Frontal cortex (tissue), 4 donors: Measurements from ENCODE around the gene TKFC. TPM values are rescaled to one million over a fixed set of nuclear protein-coding genes. Genes with fewer than 3 reads are reported as not detected.

Experiments used
- DNase-seq, 2 donors: peaks; one replicate each; pipeline ENCODE4 v3.0.0; 2012; ENCODE audit warnings: low spot score in 2 of 2
- FAIRE-seq: peaks from 2 replicates; lab custom pipeline; 2012; peaks lifted over from hg19 to GRCh38; lab: Jason Lieb, UNC
- total RNA-seq: library from RNA; depleted of rRNA; stranded (reverse); fragments of >200 nt; gene quantifications from one replicate; pipeline ENCODE4 v1.2.3, GENCODE V29; 2014
- donor health status: control.
- donor health status: control.
- donor health status: control.

Gene TKFC
- total RNA-seq, 1 donor from 2014 or later = 7.7 TPM

- FAIRE-seq = no peak
These were observed 22.3 kb upstream of the TKFC start for GRCh38 chr11:61310749-61311148.

GRCh38 chr11:61315260-61315659 is 17.8 kb upstream of the TKFC start:
- FAIRE-seq (no peak), DNase-seq (no peak)

More at GRCh38 chr11:61310749-61311148, 22.3 kb upstream of the TKFC start:
- no peak for DNase-seq

GRCh38 chr11:61325649-61326414 is 7.2 kb upstream of the TKFC start:
- DNase-seq (no peak), FAIRE-seq (no peak)

- FAIRE-seq (no peak), DNase-seq (no peak)
These were observed 5.4 kb upstream of the TKFC start for GRCh38 chr11:61327669-61328071.

GRCh38 chr11:61328351-61328750 is 4.7 kb upstream of the TKFC start:
- DNase-seq = no peak
- FAIRE-seq = no peak

- FAIRE-seq (no peak), DNase-seq (no peak)
These were observed 3.2 kb upstream of the TKFC start for GRCh38 chr11:61329871-61330270.

- no peak for FAIRE-seq
- DNase-seq = no peak
These were observed 1.4 kb upstream of the TKFC start for GRCh38 chr11:61331651-61332050.

- FAIRE-seq = no peak
- peak in 1 of 2 donors; percentile 40 for DNase-seq
These were observed 689 bp upstream of the TKFC start for GRCh38 chr11:61332281-61332796.

- no peak for DNase-seq
- FAIRE-seq = no peak
These were observed 764 bp downstream of the TKFC start for GRCh38 chr11:61333550-61334433.

- DNase-seq (no peak), FAIRE-seq (no peak)
These were observed 1.7 kb downstream of the TKFC start for GRCh38 chr11:61334434-61335354.

- FAIRE-seq (no peak), DNase-seq (no peak)
These were observed 2.3 kb downstream of the TKFC start for GRCh38 chr11:61335355-61335710.

GRCh38 chr11:61336171-61336935 is 3.3 kb downstream of the TKFC start:
- DNase-seq (peak; percentile 62 to 84), FAIRE-seq (no peak)

GRCh38 chr11:61337706-61338470 is 4.9 kb downstream of the TKFC start:
- DNase-seq (no peak), FAIRE-seq (no peak)

- no peak for FAIRE-seq
These were observed 5.9 kb downstream of the TKFC start for GRCh38 chr11:61338783-61339489.

GRCh38 chr11:61339490-61339878 is 6.5 kb downstream of the TKFC start:
- FAIRE-seq (no peak), DNase-seq (no peak)

More at GRCh38 chr11:61338783-61339489, 5.9 kb downstream of the TKFC start:
- DNase-seq = no peak

GRCh38 chr11:61340979-61341378 is 8.0 kb downstream of the TKFC start:
- DNase-seq (no peak), FAIRE-seq (no peak)

- no peak for FAIRE-seq
These were observed 8.7 kb downstream of the TKFC start for GRCh38 chr11:61341706-61342105.

More at GRCh38 chr11:61341706-61342105, 8.7 kb downstream of the TKFC start:
- DNase-seq = no peak
